EL (cell line): ENCODE data around the gene ZNF214.
"Not testable (repeated sequence)": the region's sequence is repeated elsewhere in the genome, so short reads cannot be mapped to it uniquely, and the experiment has no call there.

Source experiments
- DNase-seq: peaks from one replicate; pipeline ENCODE4 v3.0.0-alpha.2; 2016

ZNF214 gene

DNA sequence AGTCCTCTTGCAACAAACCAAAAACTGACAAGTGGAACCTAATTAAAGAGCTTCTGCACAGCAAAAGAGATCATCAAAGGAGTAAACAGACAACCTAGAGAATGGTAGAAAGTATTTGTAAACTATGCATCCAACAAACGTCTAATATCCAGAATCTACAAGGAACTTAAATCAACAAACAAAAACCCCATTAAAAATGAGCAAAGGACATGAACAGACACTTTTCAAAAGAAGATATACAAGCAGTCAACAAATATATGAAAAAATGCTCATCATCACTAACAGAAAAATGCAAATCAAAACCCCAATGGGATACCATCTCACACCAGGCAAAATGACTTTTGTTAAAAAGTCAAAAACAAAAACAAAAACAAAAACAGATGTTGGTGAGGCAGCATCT, 33.7 kb downstream of the ZNF214 start:
- DNase-seq = no peak

DNA sequence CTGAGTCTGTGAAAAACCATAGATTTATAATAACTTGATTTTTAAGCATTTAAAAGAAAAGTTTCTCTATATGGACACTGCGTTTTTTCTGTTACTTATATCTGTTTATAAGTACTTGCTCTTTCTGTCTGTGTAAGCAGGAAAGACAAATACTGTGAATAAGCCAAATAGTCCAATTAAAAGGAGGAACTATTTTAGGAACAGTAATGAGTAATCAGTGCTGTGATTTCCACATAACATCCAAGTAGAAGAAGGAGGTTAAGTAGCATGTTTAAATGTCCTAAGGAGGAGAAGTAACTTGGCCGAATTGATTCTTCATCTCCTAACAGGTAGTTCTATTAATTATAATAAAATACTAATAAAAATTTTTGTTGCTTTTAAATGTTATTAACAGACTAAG, 40.8 kb downstream of the ZNF214 start:
- no peak for DNase-seq

DNA sequence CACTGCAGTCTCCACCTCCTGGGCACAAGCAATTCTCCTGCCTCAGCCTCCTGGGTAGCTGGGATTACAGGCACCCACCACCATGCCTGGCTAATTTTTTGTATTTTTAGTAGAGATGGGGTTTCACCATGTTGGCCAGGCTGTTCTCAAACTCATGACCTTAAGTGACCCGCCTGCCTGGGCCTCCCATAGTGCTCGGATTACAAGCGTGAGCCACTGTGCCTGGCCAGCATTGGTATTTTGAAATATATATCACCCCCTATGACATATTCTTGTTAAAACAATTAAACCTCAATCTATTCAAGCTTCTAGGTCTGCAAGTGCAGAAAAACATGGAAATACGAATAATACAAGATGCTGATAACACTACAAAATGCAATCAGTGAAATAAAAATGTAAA, 50.3 kb downstream of the ZNF214 start:
- DNase-seq = not testable (repeated sequence)

DNA sequence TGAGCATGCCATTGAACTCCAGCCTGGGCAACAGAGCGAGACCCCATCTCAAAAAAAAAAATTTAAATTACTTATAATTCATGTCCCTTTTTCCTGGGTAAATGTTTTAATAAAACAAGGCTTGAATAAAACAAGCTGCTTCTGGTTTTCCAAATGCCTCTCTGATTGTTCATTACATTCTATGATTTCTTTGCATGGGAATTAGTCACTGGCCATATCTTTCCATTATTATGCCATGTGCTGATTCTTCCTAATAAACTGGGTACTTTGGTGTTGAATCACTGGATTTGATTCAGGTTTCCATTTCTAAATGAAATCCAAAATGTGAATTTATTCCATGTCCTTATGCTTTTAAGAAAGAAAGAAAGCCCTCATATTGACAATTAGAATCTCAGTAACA, 51.3 kb downstream of the ZNF214 start:
- peak; percentile 56 for DNase-seq

DNA sequence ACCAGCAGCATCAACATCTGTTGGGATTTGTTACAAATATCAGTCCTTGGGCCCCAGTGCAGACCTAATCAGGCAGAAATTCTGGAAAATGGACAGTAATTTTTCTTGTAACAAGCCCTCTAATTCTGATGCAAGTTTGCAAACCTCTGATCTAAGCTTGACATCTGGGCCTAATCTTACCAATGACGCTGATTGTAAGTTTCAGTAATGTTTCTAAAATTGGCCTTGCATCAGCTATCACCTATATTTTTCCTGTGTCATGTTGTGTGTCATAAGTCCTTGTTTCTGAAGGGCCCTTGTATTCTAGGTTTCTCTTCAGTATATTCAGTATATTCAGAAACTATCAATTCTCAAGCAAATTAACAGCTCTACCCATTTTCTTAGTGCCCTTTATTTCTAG, 57.5 kb downstream of the ZNF214 start:
- DNase-seq = no peak

DNA sequence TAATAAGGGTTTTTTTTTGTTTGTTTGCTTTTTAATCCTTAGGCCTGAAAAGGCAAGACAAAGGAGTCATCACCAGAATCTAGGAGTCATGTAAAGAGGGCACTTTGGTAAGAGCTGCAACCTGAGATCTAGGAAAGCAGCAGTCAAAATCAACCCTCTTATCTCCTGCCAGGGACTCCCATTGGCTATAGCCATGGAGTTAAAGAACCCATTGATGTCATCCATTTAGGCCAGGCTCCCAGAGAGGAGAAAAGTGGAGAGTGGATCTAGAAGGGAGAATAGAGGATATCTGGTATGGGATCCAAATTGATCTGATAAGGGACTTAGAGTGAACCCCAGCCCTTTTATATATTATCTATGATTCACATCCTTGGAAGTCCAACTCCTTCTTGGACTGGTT, 58.0 kb downstream of the ZNF214 start:
- DNase-seq = no peak

DNA sequence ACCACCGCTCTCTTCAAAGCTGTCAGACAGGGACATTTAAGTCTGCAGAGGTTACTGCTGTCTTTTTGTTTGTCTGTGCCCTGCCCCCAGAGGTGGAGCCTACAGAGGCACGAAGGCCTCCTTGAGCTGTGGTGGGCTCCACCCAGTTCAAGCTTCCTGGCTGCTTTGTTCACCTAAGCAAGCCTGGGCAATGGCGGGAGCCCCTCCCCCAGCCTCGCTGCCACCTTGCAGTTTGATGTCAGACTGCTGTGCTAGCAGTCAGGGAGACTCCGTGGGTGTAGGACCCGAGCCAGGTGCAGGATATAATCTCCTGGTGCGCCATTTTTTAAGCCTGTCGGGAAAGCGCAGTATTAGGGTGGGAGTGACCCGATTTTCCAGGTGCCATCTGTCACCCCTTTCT, 65.9 kb downstream of the ZNF214 start:
- DNase-seq = not testable (repeated sequence)
